ENCODE data around the gene DNAJC8.

GRCh38 chr1:28197682-28198415 is 35.0 kb downstream of the DNAJC8 start:
- TF ChIP-seq CTCF (conservative IDR thresholded peaks at IDR 0.05; ENCODE audit: low read depth, low read length) (no peak), EZH2 (IDR thresholded peaks at IDR 0.05; ENCODE audit: borderline replicate concordance, low read depth, low read length, poor library complexity, severe bottlenecking) (no peak)
